Mesenchymal stem cell (in vitro differentiated cells and primary cell): ENCODE data around the gene FAM13A.

Experiments used
- DNase-seq: peaks from one replicate; pipeline ENCODE4 v3.0.0-alpha.2; 2013
- H2AFZ ChIP-seq: one replicate; pipeline ENCODE4 v1.6.1; 2013; ENCODE audit warnings: low read depth, mild to moderate bottlenecking, control low read depth, inconsistent platforms, low read length, moderate library complexity
- H2AK5ac ChIP-seq: 2 replicates; pipeline ENCODE4 v1.6.1; 2013; ENCODE audit warnings: low read length, moderate library complexity, mild to moderate bottlenecking, inconsistent platforms; ENCODE audit not compliant: severe bottlenecking
- H2BK120ac ChIP-seq: one replicate; pipeline ENCODE4 v1.6.1; 2013; ENCODE audit warnings: low read depth, mild to moderate bottlenecking, inconsistent platforms, low read length, moderate library complexity
- H2BK12ac ChIP-seq, 2 experiments: one replicate each; pipeline ENCODE4 v1.6.1; 2013; ENCODE audit warnings: inconsistent platforms in 2 of 2, low read length in 2 of 2, mild to moderate bottlenecking in 2 of 2, moderate library complexity in 2 of 2, control low read depth in 1 of 2
- H2BK15ac ChIP-seq: one replicate; pipeline ENCODE4 v1.6.1; 2013; ENCODE audit warnings: mild to moderate bottlenecking, low read depth, inconsistent platforms; ENCODE audit not compliant: poor library complexity, severe bottlenecking
- H2BK5ac ChIP-seq: 2 replicates; pipeline ENCODE4 v1.6.1; 2013; ENCODE audit warnings: low read depth, mild to moderate bottlenecking, low read length, control low read depth, inconsistent platforms; ENCODE audit not compliant: poor library complexity, severe bottlenecking
- H3K14ac ChIP-seq, 2 experiments: one replicate each; pipeline ENCODE4 v1.6.1; 2013; ENCODE audit warnings: inconsistent platforms in 2 of 2, low read length in 2 of 2, control low read depth in 1 of 2, mild to moderate bottlenecking in 1 of 2, moderate library complexity in 1 of 2
- H3K18ac ChIP-seq, 2 experiments: one replicate each; pipeline ENCODE4 v1.6.1; 2013; ENCODE audit warnings: inconsistent platforms in 2 of 2, low read length in 2 of 2, control low read depth in 1 of 2, low read depth in 1 of 2, mild to moderate bottlenecking in 1 of 2
- H3K23ac ChIP-seq, 2 experiments: one replicate each; pipeline ENCODE4 v1.6.1; 2013; ENCODE audit warnings: inconsistent platforms in 2 of 2, low read length in 2 of 2, mild to moderate bottlenecking in 2 of 2, moderate library complexity in 2 of 2, control low read depth in 1 of 2
- H3K27ac ChIP-seq: 2 replicates; pipeline ENCODE4 v1.5.1; 2013; ENCODE audit warnings: mild to moderate bottlenecking, moderate library complexity, low read length, control low read depth, inconsistent platforms; ENCODE audit not compliant: poor library complexity, severe bottlenecking
- H3K27me3 ChIP-seq, 2 experiments: 2 replicates each; pipeline versions ENCODE4 v1.6.1 to v1.7.0; 2013; ENCODE audit warnings: low read length in 2 of 2, mild to moderate bottlenecking in 2 of 2, moderate library complexity in 2 of 2, control low read depth in 1 of 2, inconsistent platforms in 1 of 2; ENCODE audit not compliant: control insufficient read depth in 1 of 2, insufficient read depth in 1 of 2
- H3K36me3 ChIP-seq, 2 experiments: 2 replicates each; pipeline versions ENCODE4 v1.6.1 to v1.7.0; 2013; ENCODE audit warnings: low read length in 2 of 2, control low read depth in 1 of 2, inconsistent platforms in 1 of 2, low read depth in 1 of 2, mild to moderate bottlenecking in 1 of 2; ENCODE audit not compliant: insufficient read depth in 2 of 2, control insufficient read depth in 1 of 2
- H3K4ac ChIP-seq, 2 experiments: one replicate each; pipeline ENCODE4 v1.6.1; 2013; ENCODE audit warnings: inconsistent platforms in 2 of 2, low read length in 2 of 2, mild to moderate bottlenecking in 2 of 2, moderate library complexity in 2 of 2, control low read depth in 1 of 2, low read depth in 1 of 2
- H3K4me1 ChIP-seq: 2 replicates; pipeline ENCODE4 v1.6.1; 2013; ENCODE audit warnings: low read depth, low read length, control low read depth; ENCODE audit not compliant: control insufficient read depth, insufficient read depth
- H3K4me2 ChIP-seq: 2 replicates; pipeline ENCODE4 v1.6.1; 2013; ENCODE audit warnings: low read length, mild to moderate bottlenecking, inconsistent platforms; ENCODE audit not compliant: poor library complexity, severe bottlenecking
- H3K4me3 ChIP-seq, 2 experiments: 2 replicates each; pipeline versions ENCODE4 v1.5.1 to v1.7.0; 2013; ENCODE audit warnings: low read length in 2 of 2, mild to moderate bottlenecking in 2 of 2, control low read depth in 1 of 2, low read depth in 1 of 2; ENCODE audit not compliant: insufficient read depth in 1 of 2
- H3K79me1 ChIP-seq: replicated peaks from 2 replicates; pipeline ENCODE4 v1.6.1; 2013; ENCODE audit warnings: mild to moderate bottlenecking, control low read depth, low read length, inconsistent platforms; ENCODE audit not compliant: poor library complexity, severe bottlenecking
- H3K9ac ChIP-seq: 2 replicates; pipeline ENCODE4 v1.7.0; 2013; ENCODE audit warnings: mild to moderate bottlenecking, low read length, moderate library complexity
- H3K9me3 ChIP-seq: 2 replicates; pipeline ENCODE4 v1.7.0; 2013; ENCODE audit warnings: mild to moderate bottlenecking, low read length; ENCODE audit not compliant: control insufficient read depth
- H4K8ac ChIP-seq: one replicate; pipeline ENCODE4 v1.6.1; 2013; ENCODE audit warnings: inconsistent platforms, mild to moderate bottlenecking, low read length, moderate library complexity
- H4K91ac ChIP-seq: one replicate; pipeline ENCODE4 v1.6.1; 2013; ENCODE audit warnings: mild to moderate bottlenecking, low read length, inconsistent platforms
- WGBS: methylation state at CpG from one replicate; pipeline ENCODE4 v1.1.7; 2013; ENCODE audit warnings: mixed read lengths; 5-methylcytosine and 5-hydroxymethylcytosine counted together

Gene FAM13A

DNA sequence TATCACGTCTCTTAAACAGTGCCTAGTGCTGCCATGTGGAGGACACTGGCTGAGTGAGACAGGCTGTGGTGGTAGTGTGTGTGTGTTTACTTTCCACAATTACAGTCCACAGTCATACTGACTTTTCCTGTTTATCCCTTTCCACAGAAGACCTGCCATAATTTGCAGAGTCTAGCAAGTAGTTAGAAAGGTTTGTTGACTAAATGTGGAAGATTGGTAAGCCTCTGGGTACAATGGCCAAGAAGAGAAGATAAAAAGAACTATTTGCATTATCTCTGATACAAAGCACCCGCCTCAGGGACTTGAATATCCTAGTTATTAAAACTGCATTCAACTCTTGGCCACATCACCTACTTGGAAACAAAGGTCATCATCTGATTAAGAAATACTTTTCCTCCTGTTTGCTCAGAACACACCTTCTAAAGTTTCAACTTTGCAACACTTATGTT is 89.1 kb downstream of the FAM13A start:
- Histone ChIP-seq H3K4ac (no peak overlapping the region), H3K9ac (no peak overlapping the region), H3K27ac (no peak overlapping the region), H3K14ac (no peak overlapping the region), H3K36me3 (no peaks in the 10 kb centered on the region), H3K9me3 (no peaks in the 10 kb centered on the region), H3K79me1 (no peaks in the 10 kb centered on the region), H2BK15ac (no peak overlapping the region), H3K23ac (no peak overlapping the region), H2BK5ac (no peak overlapping the region), H3K4me1 (peaks cover 3% of the 10 kb centered on the region), H3K4me3 (no peak overlapping the region), H2BK12ac (no peak overlapping the region), H3K4me2 (no peak overlapping the region), H3K18ac (no peak overlapping the region), H2AK5ac (no peak overlapping the region), H2BK120ac (no peak overlapping the region), H3K27me3 (no peaks in the 10 kb centered on the region), H4K8ac (no peak overlapping the region), H2AFZ (no peak overlapping the region), H4K91ac (no peak overlapping the region)
- WGBS, result 74% methylated on average over 2 of the region's 2 CpGs
- DNase-seq, result no peak

DNA sequence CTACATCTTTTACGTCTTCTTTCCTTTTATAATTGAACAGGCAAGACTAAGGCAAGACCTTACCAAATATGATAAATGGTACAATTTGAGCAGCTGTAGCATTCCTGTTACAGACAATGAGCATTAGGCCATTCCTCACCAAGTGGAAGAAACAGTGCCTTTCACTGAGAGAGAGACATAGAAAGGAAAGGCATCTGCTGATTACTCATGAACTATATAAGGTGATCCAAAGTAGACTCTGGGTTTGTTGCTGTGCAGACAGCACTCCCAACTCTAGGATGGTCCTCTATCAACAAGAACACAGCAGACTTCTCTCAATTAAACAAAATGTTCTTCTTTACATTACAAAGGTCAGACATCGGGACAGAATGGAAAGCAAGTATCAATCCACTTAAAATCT is 91.9 kb downstream of the FAM13A start:
- no peak overlapping the region for H2AK5ac ChIP-seq
- no CpG with 5 or more reads among the region's 2 CpGs for WGBS
- no peak overlapping the region for H2BK12ac ChIP-seq
- no peak overlapping the region for H3K27ac ChIP-seq
- no peak overlapping the region for H3K4me3 ChIP-seq
- H3K4ac ChIP-seq, result no peak overlapping the region
- H3K9me3 ChIP-seq, result no peaks in the 10 kb centered on the region
- H2BK120ac ChIP-seq, result no peak overlapping the region
- no peak overlapping the region for H3K14ac ChIP-seq
- H3K18ac ChIP-seq, result no peak overlapping the region
- H3K4me1 ChIP-seq, result peaks cover 3% of the 10 kb centered on the region
- H2BK5ac ChIP-seq, result no peak overlapping the region
- H2BK15ac ChIP-seq, result no peak overlapping the region
- H3K23ac ChIP-seq, result no peak overlapping the region
- no peaks in the 10 kb centered on the region for H3K27me3 ChIP-seq
- H3K9ac ChIP-seq, result no peak overlapping the region
- H4K91ac ChIP-seq, result no peak overlapping the region
- H2AFZ ChIP-seq, result no peak overlapping the region
- no peak overlapping the region for H4K8ac ChIP-seq
- no peak overlapping the region for H3K4me2 ChIP-seq
- H3K36me3 ChIP-seq, result no peaks in the 10 kb centered on the region
- H3K79me1 ChIP-seq, result no peaks in the 10 kb centered on the region
- no peak for DNase-seq

DNA sequence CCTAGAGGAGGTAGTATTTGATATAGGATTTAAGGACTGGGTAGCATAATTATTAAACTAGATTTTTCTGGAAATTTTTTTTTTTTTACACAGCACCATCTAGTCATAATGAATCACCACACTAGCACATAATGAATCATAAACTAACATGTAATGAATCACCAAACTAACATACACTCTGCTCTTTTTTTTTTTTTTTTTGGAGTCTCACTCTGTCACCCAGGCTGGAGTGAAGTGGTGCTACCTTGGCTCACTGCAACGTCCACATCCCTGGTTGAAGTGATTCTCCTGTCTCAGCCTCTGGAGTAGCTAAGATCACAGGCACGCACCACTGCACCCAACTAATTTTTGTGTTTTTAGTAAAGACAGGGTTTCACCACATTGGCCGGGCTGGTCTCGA is 92.5 kb downstream of the FAM13A start:
- Histone ChIP-seq H3K27ac (no peak overlapping the region), H2AFZ (no peak overlapping the region), H2AK5ac (no peak overlapping the region), H3K27me3 (no peaks in the 10 kb centered on the region), H4K8ac (no peak overlapping the region), H3K4me1 (peaks cover 3% of the 10 kb centered on the region), H2BK120ac (no peak overlapping the region), H3K9me3 (no peaks in the 10 kb centered on the region), H2BK12ac (no peak overlapping the region), H3K14ac (no peak overlapping the region), H3K4me3 (no peak overlapping the region), H3K4ac (no peak overlapping the region), H3K18ac (peak overlapping the region in 1 of 2 experiments; percentile 17), H3K36me3 (no peaks in the 10 kb centered on the region), H3K9ac (no peak overlapping the region), H2BK5ac (no peak overlapping the region), H2BK15ac (no peak overlapping the region), H3K4me2 (no peak overlapping the region), H3K79me1 (no peaks in the 10 kb centered on the region), H4K91ac (no peak overlapping the region), H3K23ac (no peak overlapping the region)
- peak; percentile 40 for DNase-seq
- 71% methylated on average over 4 of the region's 4 CpGs for WGBS

- Histone ChIP-seq H3K23ac (no peak overlapping the region), H3K4ac (no peak overlapping the region), H3K4me1 (peaks cover 3% of the 10 kb centered on the region), H2BK5ac (no peak overlapping the region), H3K14ac (no peak overlapping the region), H4K91ac (no peak overlapping the region), H3K27ac (no peak overlapping the region), H3K9me3 (no peaks in the 10 kb centered on the region), H2BK120ac (no peak overlapping the region), H3K36me3 (no peaks in the 10 kb centered on the region), H2AK5ac (no peak overlapping the region), H3K4me3 (peak overlapping the region in 1 of 2 experiments; percentile 18), H3K9ac (no peak overlapping the region), H2AFZ (no peak overlapping the region), H3K4me2 (no peak overlapping the region), H2BK15ac (no peak overlapping the region), H3K27me3 (no peaks in the 10 kb centered on the region), H2BK12ac (no peak overlapping the region), H4K8ac (no peak overlapping the region), H3K18ac (no peak overlapping the region), H3K79me1 (no peaks in the 10 kb centered on the region)
- DNase-seq, result peak; percentile 73
- WGBS, result no CpG with 5 or more reads among the region's 2 CpGs
Measured at GRCh38 chr4:88963817-88964216, 93.2 kb downstream of the FAM13A start.
